Astrocyte of the spinal cord (primary cell): Measurements from ENCODE around the gene RAP1GDS1.
A peak's percentile ranks its signal among the peaks of the same experiment; 100 is the strongest.

Experiments
- DNase-seq: peaks from one replicate; pipeline ENCODE4 v3.0.0; 2011; ENCODE audit warnings: low read depth, low spot score
- H3K4me3 ChIP-seq: 2 replicates; pipeline ENCODE4 v1.5.1; 2011; ENCODE audit warnings: low read depth, mild to moderate bottlenecking, low read length, moderate library complexity
- in situ Hi-C: cut with HindIII; loops from 2 replicates; pipeline ENCODE4 v1.10.0; 2017; ENCODE audit warnings: low sequenced_read_pairs
- TF ChIP-seq, protein P1 (sequence below): IDR thresholded peaks from 2 replicates; pipeline ENCODE4 v1.5.1; 2012; ENCODE audit warnings: low read depth, mild to moderate bottlenecking, low read length, inconsistent platforms

Gene RAP1GDS1

DNA sequence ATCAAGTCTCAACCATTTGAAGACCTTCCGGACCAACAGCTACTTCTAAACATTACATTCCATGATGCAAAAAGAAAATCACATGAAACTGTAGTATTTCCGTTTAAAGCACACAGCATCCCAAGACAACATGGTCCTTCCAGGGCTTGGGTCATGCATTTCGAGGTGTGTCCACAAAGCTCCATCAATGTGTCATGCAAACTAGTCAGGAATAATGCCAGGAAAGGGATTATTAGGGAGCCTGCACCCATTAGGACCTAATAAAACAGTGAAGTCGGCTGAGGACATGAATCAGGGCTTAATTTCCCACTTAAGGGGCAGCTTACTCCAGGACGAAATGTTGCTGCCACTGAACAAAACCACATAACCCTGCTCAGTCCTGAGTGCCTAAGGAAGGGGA, 219.4 kb downstream of the RAP1GDS1 start:
- no peak overlapping the region for H3K4me3 ChIP-seq
- in situ Hi-C loops: no loop called here
- TF ChIP-seq, protein P1, sequence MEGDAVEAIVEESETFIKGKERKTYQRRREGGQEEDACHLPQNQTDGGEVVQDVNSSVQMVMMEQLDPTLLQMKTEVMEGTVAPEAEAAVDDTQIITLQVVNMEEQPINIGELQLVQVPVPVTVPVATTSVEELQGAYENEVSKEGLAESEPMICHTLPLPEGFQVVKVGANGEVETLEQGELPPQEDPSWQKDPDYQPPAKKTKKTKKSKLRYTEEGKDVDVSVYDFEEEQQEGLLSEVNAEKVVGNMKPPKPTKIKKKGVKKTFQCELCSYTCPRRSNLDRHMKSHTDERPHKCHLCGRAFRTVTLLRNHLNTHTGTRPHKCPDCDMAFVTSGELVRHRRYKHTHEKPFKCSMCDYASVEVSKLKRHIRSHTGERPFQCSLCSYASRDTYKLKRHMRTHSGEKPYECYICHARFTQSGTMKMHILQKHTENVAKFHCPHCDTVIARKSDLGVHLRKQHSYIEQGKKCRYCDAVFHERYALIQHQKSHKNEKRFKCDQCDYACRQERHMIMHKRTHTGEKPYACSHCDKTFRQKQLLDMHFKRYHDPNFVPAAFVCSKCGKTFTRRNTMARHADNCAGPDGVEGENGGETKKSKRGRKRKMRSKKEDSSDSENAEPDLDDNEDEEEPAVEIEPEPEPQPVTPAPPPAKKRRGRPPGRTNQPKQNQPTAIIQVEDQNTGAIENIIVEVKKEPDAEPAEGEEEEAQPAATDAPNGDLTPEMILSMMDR: no peak
- DNase-seq: no peak

DNA sequence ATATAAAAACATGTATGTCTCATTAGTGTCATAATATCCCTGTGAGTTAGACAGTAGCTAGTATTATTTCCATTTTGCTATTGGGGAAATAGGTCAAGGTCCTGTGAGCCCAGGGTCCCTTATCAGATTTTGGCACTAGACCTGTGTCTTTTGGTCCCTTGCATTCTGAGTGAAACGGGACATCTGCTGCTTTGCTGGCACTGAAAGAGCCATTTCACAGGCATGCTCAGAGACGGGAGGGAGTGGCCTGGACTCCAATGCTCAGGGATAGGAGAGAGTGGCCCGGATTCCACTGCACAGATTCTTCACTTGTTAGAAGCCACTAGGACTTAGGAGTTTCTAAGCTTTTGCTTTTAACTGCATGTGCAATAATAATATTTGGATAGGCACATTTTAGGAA, 220.0 kb downstream of the RAP1GDS1 start:
- DNase-seq: no peak
- TF ChIP-seq, protein P1: no peak
- H3K4me3 ChIP-seq: no peak overlapping the region
- in situ Hi-C loops: no loop called here

DNA sequence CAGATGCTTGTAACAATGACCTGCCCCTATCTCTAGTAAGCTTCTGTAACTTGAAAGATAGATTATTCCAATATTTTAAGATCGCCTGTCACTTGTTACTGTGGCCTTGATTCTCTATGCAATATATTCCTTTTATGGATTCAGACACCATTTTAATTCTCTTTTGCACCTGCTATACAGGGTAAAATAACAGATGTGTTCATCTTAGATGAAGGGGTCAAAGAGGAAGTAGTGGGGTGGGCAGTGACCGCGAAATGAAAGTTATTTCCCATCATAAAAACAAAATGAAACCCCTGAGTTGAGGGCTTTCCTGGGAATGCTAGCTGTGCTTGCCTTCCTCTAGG, 221.3 kb downstream of the RAP1GDS1 start:
- H3K4me3 ChIP-seq: no peak overlapping the region
- in situ Hi-C loops: no loop called here
- TF ChIP-seq, protein P1: no peak
- no peak for DNase-seq

DNA sequence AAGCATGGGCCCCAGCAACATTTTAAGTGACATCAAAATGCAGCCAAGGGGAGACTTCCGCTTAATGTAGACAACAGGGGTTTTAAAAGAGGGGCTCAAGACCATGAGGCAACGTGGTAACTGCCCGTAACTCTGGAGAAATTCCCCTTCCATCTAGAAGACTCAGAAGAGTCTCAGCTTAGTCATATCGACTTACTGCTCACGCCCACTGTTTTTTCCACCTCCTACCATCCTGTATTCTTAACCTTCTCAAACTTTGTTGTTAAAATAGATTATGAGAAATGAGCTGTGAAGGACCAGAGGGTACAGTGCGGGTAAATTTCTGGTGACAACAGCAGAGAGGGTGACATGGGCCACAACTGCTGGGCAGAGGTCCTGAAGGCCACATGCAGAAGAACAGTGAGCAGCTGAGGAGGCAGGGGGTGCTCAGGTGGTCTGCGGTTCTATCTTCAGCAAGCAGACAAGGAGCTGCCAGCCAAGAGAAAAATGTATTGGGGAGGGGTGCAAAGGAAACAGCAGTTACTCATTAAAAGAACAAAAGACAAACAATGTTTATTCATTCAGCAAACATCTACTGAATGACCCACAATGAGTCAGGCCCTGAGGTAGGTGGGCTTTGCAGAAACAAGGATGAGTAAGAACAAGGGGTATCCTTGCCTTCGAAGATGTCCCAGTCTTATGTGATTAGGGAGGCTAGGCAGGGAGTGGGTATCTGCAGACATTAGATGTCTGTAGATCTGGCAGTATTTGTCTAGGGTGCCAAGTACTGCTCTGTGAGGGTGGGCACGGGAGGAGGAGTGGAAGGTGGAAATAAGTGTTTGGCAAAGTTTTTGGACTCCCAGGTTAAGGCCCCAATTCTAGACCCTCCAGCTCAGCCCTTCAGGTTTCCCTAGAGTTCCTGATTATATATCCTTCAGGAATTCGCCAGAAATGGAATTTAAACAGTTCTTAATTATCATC, 221.9 kb downstream of the RAP1GDS1 start:
- in situ Hi-C loops: no loop called here
- TF ChIP-seq, protein P1: no peak
- peak; percentile 61 for DNase-seq
- H3K4me3 ChIP-seq: no peak overlapping the region

DNA sequence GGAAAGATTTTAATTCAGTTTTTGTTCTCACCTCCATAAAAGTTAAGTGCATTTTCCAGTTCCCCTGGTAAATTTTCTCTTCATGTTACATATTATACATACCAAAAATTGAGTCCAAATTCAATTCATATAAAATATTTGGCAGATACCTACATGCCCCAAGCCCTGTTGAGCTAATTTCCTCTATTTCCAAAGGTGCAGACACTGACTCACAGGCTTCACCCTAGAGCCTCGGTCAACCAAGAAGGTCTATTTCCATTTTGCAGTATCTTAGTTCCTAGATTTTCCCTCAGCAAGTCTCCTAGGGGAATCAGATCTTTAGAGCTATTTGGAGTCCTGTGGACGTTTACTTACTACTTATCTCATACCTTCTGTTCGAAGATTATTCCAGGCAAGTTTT, 222.8 kb downstream of the RAP1GDS1 start:
- in situ Hi-C loops: no loop called here
- TF ChIP-seq, protein P1: no peak
- no peak overlapping the region for H3K4me3 ChIP-seq
- DNase-seq: peak; percentile 53

DNA sequence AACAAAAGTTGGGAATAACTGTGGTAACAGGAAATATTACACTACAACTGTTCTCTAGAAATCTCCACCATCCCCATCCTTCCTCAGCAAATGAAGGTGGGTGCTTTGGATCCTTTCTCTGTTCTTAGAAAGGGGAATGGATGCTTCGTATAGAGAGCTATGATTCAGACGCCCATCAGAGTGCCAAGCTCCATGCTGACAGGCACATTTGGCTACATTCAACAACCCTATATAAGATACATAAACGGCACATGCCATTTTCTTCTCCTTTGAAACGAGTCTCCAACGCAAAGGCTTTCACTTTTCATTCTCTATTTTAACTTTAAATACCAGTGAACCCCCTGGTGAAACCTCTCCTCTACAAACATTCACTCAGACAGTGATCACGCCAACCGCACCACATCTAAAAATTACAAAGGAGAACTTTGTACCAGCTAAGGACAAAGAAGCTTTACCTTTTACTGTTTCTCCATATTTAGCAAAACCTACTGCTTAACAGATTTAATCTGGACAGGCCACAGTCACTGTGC, 224.7 kb downstream of the RAP1GDS1 start:
- no peak overlapping the region for H3K4me3 ChIP-seq
- TF ChIP-seq, protein P1: no peak
- in situ Hi-C loops: no loop called here
- DNase-seq: no peak
